H9 (cell line): ENCODE data around the gene TNC. TPM values are rescaled to one million over a fixed set of nuclear protein-coding genes. Genes with fewer than 3 reads are reported as not detected.

Experiments
- DNase-seq: peaks from one replicate; pipeline ENCODE4 v3.0.0-alpha.2; 2017
- H2AFZ ChIP-seq: one replicate; pipeline ENCODE4 v1.6.1; 2013; ENCODE audit warnings: mild to moderate bottlenecking, low read length, control low read depth, moderate library complexity
- H2AK5ac ChIP-seq: 2 replicates; pipeline ENCODE4 v1.6.1; 2013; ENCODE audit warnings: low read length, control low read depth, mixed read lengths; ENCODE audit not compliant: insufficient read length
- H2BK120ac ChIP-seq: one replicate; pipeline ENCODE4 v1.6.1; 2013; ENCODE audit warnings: low read depth, mild to moderate bottlenecking, low read length, control low read depth, inconsistent platforms; ENCODE audit not compliant: poor library complexity, severe bottlenecking
- H2BK12ac ChIP-seq: 2 replicates; pipeline ENCODE4 v1.6.1; 2013; ENCODE audit warnings: low read length, control low read depth, mixed read lengths, low read depth; ENCODE audit not compliant: insufficient read length
- H2BK15ac ChIP-seq: 2 replicates; pipeline ENCODE4 v1.6.1; 2013; ENCODE audit warnings: low read depth, low read length, control low read depth
- H2BK20ac ChIP-seq: one replicate; pipeline ENCODE4 v1.6.1; 2013; ENCODE audit warnings: low read depth, mild to moderate bottlenecking, low read length, control low read depth, inconsistent platforms; ENCODE audit not compliant: poor library complexity, severe bottlenecking
- H2BK5ac ChIP-seq: 2 replicates; pipeline ENCODE4 v1.6.1; 2013; ENCODE audit warnings: low read length, control low read depth, mixed read lengths; ENCODE audit not compliant: insufficient read length
- H3K14ac ChIP-seq: 2 replicates; pipeline ENCODE4 v1.6.1; 2013; ENCODE audit warnings: low read length, control low read depth; ENCODE audit not compliant: insufficient read depth
- H3K18ac ChIP-seq: 2 replicates; pipeline ENCODE4 v1.6.1; 2013; ENCODE audit warnings: low read depth, mild to moderate bottlenecking, mixed read lengths, low read length, control low read depth; ENCODE audit not compliant: insufficient read length
- H3K23ac ChIP-seq: 2 replicates; pipeline ENCODE4 v1.6.1; 2013; ENCODE audit warnings: low read length, control low read depth, mixed read lengths, low read depth; ENCODE audit not compliant: insufficient read length
- H3K23me2 ChIP-seq: 2 replicates; pipeline ENCODE4 v1.6.1; 2013; ENCODE audit warnings: low read depth, mild to moderate bottlenecking, mixed read lengths, low read length, control low read depth; ENCODE audit not compliant: insufficient read length, poor library complexity, severe bottlenecking
- H3K27ac ChIP-seq: 2 replicates; pipeline ENCODE4 v1.5.1; 2013; ENCODE audit warnings: low read length, control low read depth, mixed read lengths, low read depth; ENCODE audit not compliant: insufficient read length
- H3K27me3 ChIP-seq: 2 replicates; pipeline ENCODE4 v1.6.1; 2013; ENCODE audit warnings: low read length, control low read depth, inconsistent platforms; ENCODE audit not compliant: insufficient read depth
- H3K4ac ChIP-seq: 2 replicates; pipeline ENCODE4 v1.6.1; 2013; ENCODE audit warnings: low read depth, mild to moderate bottlenecking, control low read depth, inconsistent platforms, low read length, moderate library complexity
- H3K4me1 ChIP-seq: 2 replicates; pipeline ENCODE4 v1.6.1; 2013; ENCODE audit warnings: low read length, control low read depth, inconsistent platforms; ENCODE audit not compliant: insufficient read depth
- H3K4me2 ChIP-seq: 2 replicates; pipeline ENCODE4 v1.6.1; 2013; ENCODE audit warnings: low read length, control low read depth, mixed read lengths; ENCODE audit not compliant: insufficient read length, insufficient read depth
- H3K56ac ChIP-seq: 2 replicates; pipeline ENCODE4 v1.6.1; 2013; ENCODE audit warnings: low read depth, mild to moderate bottlenecking, mixed read lengths, low read length, control low read depth; ENCODE audit not compliant: insufficient read length
- H3K79me1 ChIP-seq: 2 replicates; pipeline ENCODE4 v1.6.1; 2013; ENCODE audit warnings: low read depth, mild to moderate bottlenecking, moderate library complexity, low read length, control low read depth, inconsistent platforms; ENCODE audit not compliant: insufficient read depth, poor library complexity, severe bottlenecking
- H3K79me2 ChIP-seq: 2 replicates; pipeline ENCODE4 v1.6.1; 2013; ENCODE audit warnings: low read length, control low read depth, inconsistent platforms; ENCODE audit not compliant: insufficient read depth
- H3K9ac ChIP-seq: 2 replicates; pipeline ENCODE4 v1.6.1; 2013; ENCODE audit warnings: low read length, control low read depth, mixed read lengths; ENCODE audit not compliant: insufficient read length; ENCODE audit errors: extremely low read depth
- H3K9me3 ChIP-seq: one replicate; pipeline ENCODE4 v1.6.1; 2013; ENCODE audit warnings: low read depth, low read length, inconsistent platforms; ENCODE audit not compliant: control insufficient read depth
- H3T11ph ChIP-seq: one replicate; pipeline ENCODE4 v1.6.1; 2013; ENCODE audit warnings: mild to moderate bottlenecking, low read length, control low read depth, inconsistent platforms
- H4K20me1 ChIP-seq: one replicate; pipeline ENCODE4 v1.6.1; 2013; ENCODE audit not compliant: control insufficient read depth, insufficient read length, insufficient read depth
- H4K5ac ChIP-seq: 2 replicates; pipeline ENCODE4 v1.6.1; 2013; ENCODE audit warnings: low read depth, mild to moderate bottlenecking, mixed read lengths, low read length, control low read depth; ENCODE audit not compliant: insufficient read length
- H4K8ac ChIP-seq: replicated peaks from 2 replicates; pipeline ENCODE4 v1.6.1; 2013; ENCODE audit warnings: low read length, control low read depth, mixed read lengths, low read depth; ENCODE audit not compliant: insufficient read length
- H4K91ac ChIP-seq: 2 replicates; pipeline ENCODE4 v1.6.1; 2013; ENCODE audit warnings: low read depth, mild to moderate bottlenecking, moderate library complexity, mixed read lengths, low read length, control low read depth; ENCODE audit not compliant: insufficient read length
- H3K27ac Mint-ChIP-seq, 3 experiments: 2 replicates in 2 of 3; 3 replicates in 1 of 3; pipeline ENCODE4 v1.8.0; 2020 to 2021; ENCODE audit warnings: mixed read lengths in 3 of 3, mild to moderate bottlenecking in 1 of 3, moderate library complexity in 1 of 3
- H3K27me3 Mint-ChIP-seq: 2 replicates; pipeline ENCODE4 v1.8.0; 2021; ENCODE audit warnings: low read depth, mild to moderate bottlenecking, moderate library complexity, mixed read lengths
- H3K36me3 Mint-ChIP-seq, 3 experiments: 2 replicates in 2 of 3; 3 replicates in 1 of 3; pipeline ENCODE4 v1.8.0; 2020 to 2021; ENCODE audit warnings: low read depth in 3 of 3, mixed read lengths in 3 of 3; ENCODE audit not compliant: insufficient read depth in 1 of 3
- H3K4me1 Mint-ChIP-seq, 2 experiments: 2 replicates each; pipeline ENCODE4 v1.8.0; 2020; ENCODE audit warnings: mixed read lengths in 2 of 2
- H3K4me3 Mint-ChIP-seq, 2 experiments: 2 replicates in 1 of 2; 3 replicates in 1 of 2; pipeline ENCODE4 v1.8.0; 2020 to 2021; ENCODE audit warnings: mild to moderate bottlenecking in 2 of 2, mixed read lengths in 2 of 2, moderate library complexity in 1 of 2
- H3K9me3 Mint-ChIP-seq, 2 experiments: 2 replicates in 1 of 2; 3 replicates in 1 of 2; pipeline ENCODE4 v1.8.0; 2020; ENCODE audit warnings: mild to moderate bottlenecking in 2 of 2, mixed read lengths in 2 of 2, moderate library complexity in 1 of 2
- CTCF ChIP-seq: fragments of 200-600 bp; sonication (generic); conservative IDR thresholded peaks from 3 replicates; pipeline ENCODE4 v1.8.0; 2021; ENCODE audit warnings: antibody characterized with exemption, mild to moderate bottlenecking
- WGBS: extraction: QIAGEN DNeasy Blood & Tissue Kit; methylation state at CpG from one replicate; pipeline ENCODE4 v1.1.7; 2013; ENCODE audit warnings: missing lambda C conversion rate, low lambda C conversion rate, mixed read lengths; ENCODE audit not compliant: insufficient read length; ENCODE audit errors: extremely low coverage; 5-methylcytosine and 5-hydroxymethylcytosine counted together
- total RNA-seq: library from RNA; stranded (reverse); gene quantifications from 2 replicates; pipeline ENCODE4 v1.2.1, GENCODE V29; 2021

The TNC gene
- total RNA-seq, 1 experiment from 2014 or later, result 0.63 TPM

GRCh38 chr9:115167175-115167574, 49.2 kb upstream of the TNC start:
- H4K20me1 ChIP-seq, result no peaks in the 10 kb centered on the region
- H3K23me2 ChIP-seq, result no peaks in the 10 kb centered on the region
- H3K27ac ChIP-seq, result no peak overlapping the region
- H3K79me1 ChIP-seq, result no peaks in the 10 kb centered on the region
- no peaks in the 10 kb centered on the region for H3K27me3 ChIP-seq
- H4K5ac ChIP-seq, result no peak overlapping the region
- H3K4me2 ChIP-seq, result no peak overlapping the region
- no peak overlapping the region for H2AK5ac ChIP-seq
- peaks cover 6% of the 10 kb centered on the region; the same call in 1 of the 2 replicates for H3K4me1 ChIP-seq
- H2AFZ ChIP-seq, result no peak overlapping the region
- no peak overlapping the region for H2BK15ac ChIP-seq
- H3K9me3 ChIP-seq, result no peaks in the 10 kb centered on the region
- no peak overlapping the region for H3K56ac ChIP-seq
- H2BK120ac ChIP-seq, result no peak overlapping the region
- no peak overlapping the region for H2BK12ac ChIP-seq
- no CpG with 5 or more reads among the region's 3 CpGs for WGBS
- no peak overlapping the region for H3T11ph ChIP-seq
- no peak overlapping the region for H2BK20ac ChIP-seq
- H3K18ac ChIP-seq, result no peak overlapping the region
- no peak overlapping the region for H3K14ac ChIP-seq
- Mint-ChIP-seq H3K27me3 (peaks cover 7% of the 10 kb centered on the region), H3K36me3 (peaks cover 0 to 14% (median 7%) of the 10 kb centered on the region in 3 experiments; a peak in 4 of 7 replicates), H3K27ac (no peak overlapping the region), H3K9me3 (peaks cover 12 to 13% of the 10 kb centered on the region in 2 experiments; a peak in 4 of 5 replicates), H3K4me1 (peaks cover 26 to 35% of the 10 kb centered on the region in 2 experiments), H3K4me3 (no peak overlapping the region)
- H3K79me2 ChIP-seq, result no peaks in the 10 kb centered on the region
- H3K23ac ChIP-seq, result no peak overlapping the region
- no peak overlapping the region for H4K8ac ChIP-seq
- no peak for TF ChIP-seq CTCF
- H3K4ac ChIP-seq, result no peak overlapping the region
- H2BK5ac ChIP-seq, result no peak overlapping the region
- no peak for DNase-seq
- no peak overlapping the region for H4K91ac ChIP-seq
- H3K9ac ChIP-seq, result no peak overlapping the region
